Measurements from ENCODE around the gene FMR1.

The FMR1 gene

DNA sequence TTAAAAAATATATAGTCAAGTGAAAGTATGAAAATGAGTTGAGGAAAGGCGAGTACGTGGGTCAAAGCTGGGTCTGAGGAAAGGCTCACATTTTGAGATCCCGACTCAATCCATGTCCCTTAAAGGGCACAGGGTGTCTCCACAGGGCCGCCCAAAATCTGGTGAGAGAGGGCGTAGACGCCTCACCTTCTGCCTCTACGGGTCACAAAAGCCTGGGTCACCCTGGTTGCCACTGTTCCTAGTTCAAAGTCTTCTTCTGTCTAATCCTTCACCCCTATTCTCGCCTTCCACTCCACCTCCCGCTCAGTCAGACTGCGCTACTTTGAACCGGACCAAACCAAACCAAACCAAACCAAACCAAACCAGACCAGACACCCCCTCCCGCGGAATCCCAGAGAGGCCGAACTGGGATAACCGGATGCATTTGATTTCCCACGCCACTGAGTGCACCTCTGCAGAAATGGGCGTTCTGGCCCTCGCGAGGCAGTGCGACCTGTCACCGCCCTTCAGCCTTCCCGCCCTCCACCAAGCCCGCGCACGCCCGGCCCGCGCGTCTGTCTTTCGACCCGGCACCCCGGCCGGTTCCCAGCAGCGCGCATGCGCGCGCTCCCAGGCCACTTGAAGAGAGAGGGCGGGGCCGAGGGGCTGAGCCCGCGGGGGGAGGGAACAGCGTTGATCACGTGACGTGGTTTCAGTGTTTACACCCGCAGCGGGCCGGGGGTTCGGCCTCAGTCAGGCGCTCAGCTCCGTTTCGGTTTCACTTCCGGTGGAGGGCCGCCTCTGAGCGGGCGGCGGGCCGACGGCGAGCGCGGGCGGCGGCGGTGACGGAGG, at the start of gene FMR1:
TSS of gene FMR1 (plus strand) at position 728 of the 831 bp plus-strand sequence. CDS start 261 bp downstream, outside the sequence.
- peak; percentile 93 for DNase-seq

DNA sequence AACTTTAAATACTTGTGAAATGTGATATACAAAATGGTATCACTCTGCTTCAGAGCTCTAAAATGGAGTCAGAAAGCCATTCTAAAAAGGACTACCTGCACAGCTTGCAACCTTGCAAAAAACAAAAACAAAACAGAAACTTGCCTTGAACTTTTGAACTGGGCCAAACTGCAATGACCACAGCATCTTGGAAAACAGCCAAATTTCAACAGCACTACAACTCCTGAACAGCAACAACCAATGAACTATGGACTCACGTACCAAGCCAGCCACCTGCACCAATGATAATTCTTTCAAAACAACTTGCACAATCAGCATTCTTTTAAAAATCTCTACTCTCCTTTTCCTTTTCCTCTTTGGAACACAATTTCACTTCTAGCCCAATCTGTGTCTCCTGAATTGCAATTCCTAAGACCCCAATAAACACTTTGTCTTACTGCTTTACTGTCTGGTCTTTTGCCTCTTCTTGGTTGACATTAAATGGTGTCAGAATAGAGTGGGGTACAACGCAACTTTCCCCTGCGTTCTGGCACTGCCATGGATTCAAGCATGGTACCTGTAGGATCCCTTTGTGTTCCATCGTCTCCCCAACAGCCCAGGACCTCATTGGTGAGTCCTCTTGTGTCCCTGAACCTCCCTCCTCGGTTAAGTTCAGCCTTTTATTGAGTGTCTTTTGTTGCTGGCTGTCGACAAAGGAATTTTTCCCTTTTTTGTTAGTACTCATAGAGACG, 35.7 kb upstream of the FMR1 start:
- DNase-seq, result no peak

DNA sequence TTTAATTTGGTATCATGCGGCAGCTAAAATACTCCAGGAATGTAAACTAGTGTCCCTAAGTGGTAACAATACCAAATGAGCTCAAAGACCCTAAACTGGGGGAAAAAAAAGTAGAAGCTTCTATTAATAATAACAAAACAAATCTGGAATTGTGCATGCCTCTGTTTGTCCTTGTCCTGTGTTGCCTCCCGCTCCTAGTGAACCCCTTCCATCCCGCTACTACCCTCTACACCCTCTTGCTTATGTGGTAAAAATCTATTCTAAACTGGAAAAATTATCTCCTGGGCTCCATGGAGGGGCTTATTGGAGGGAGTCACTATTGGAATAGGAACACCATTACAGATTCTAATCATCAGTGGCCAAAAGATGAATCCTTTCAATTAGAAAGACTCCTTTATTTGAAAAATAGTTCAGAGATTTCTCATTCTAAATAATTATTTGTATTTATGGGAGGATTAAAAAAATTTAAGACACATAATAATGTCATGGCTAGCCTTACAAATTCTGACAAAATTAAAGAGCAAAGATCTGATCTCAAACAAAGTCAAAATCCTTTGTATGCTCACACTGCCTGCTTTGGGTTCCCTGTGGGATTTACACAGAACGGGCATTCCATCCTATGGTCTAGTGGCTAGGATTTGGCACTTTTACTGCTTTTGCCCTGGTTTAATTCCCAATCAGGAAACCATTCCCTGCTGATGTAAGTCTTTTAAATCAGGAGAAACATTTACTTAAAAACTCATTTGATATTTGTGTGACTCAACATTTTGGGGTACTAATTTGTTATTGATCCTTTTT, 34.7 kb upstream of the FMR1 start:
- no peak for DNase-seq

DNA sequence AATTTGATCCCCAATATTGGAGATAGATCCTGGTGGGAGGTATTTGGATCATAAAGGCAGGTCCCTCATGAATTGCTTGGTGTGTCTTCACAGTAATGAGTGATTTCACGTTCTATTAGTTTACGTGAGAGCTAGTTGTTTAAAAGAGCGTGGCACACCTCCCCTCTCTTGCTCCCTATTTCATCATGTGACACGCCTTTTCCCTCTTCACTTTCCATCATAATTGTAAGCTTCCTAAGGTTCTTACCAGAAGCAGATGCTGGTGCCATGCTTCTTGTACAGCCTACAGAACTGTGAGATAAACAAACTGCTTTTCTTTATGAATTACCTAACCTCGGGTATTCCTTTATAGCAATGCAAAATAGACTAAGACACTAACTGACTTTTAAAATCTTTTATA, 34.0 kb upstream of the FMR1 start:
- no peak for DNase-seq

DNA sequence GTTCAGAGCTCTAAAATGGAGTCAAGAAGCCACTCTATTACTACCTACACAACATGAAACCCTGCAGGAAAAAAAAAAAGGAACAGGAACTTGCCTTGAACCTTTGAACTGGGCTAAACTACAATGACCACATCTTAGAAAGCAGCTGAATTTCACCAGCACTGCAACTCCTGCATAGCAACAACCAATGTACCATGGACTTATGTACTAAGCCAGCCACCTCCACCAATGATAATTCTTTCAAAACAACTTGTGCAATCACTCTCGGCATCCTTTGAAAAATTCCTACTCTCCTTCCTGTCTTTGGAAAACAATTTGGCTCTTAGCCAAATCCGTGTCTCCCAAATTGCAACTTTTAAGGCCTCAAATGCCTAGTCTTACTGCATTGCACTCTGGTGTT, 26.8 kb upstream of the FMR1 start:
- no peak for DNase-seq

DNA sequence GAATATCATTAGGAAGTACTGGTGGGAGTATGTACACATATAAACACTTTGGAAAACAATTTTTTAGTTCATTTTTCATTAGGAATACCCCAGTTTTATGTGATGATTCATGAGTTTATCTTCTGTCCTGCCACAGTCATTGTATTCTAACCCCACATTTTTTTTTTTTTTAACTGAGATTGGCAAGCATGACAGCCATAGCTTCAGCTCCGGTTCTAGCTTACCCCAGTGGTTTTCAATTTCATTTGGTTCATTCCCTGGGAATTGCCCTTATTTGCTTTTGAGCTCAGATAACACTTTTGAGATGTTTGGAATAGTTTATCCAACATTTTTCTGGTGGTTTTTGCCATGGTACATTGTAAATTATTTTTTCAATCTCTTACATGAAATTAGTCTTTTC, 21.0 kb upstream of the FMR1 start:
- DNase-seq, result no peak

DNA sequence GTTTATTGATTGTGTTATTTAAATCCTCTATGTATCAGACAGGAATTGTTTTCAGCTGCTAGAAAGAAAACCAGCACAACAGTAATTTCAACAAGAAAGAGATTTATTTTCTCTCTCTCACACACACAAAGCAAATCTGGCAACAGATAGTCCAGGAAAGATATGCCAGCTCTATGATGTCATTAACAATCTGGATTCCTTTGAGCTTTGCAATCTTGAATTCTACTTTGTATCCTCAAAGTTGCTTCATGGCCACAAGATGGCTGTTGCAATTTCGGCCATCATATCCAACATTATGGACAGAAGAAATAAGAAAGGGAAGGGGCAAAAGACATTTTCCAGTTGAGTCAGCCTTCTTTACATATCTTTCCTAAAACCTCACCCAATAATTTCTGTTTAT, 19.8 kb upstream of the FMR1 start:
- no peak for DNase-seq

DNA sequence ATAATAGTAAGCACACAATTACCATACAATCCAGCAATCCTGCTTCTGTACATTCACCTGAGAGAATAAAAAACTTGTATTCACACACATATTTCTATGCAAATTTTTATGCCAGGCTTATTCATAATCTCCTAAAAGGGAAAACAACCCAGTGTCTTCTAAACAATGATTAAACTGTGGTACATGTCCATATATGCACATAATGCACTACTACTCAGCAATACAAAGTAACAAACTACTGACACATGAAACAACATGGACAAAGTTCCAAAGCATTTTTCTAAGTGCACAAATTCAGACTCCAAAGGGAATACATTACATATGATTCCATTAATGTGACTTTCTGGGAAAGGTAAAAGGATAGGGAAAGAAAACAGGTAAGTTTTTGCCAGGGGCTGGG, 18.0 kb upstream of the FMR1 start:
- DNase-seq, result no peak

DNA sequence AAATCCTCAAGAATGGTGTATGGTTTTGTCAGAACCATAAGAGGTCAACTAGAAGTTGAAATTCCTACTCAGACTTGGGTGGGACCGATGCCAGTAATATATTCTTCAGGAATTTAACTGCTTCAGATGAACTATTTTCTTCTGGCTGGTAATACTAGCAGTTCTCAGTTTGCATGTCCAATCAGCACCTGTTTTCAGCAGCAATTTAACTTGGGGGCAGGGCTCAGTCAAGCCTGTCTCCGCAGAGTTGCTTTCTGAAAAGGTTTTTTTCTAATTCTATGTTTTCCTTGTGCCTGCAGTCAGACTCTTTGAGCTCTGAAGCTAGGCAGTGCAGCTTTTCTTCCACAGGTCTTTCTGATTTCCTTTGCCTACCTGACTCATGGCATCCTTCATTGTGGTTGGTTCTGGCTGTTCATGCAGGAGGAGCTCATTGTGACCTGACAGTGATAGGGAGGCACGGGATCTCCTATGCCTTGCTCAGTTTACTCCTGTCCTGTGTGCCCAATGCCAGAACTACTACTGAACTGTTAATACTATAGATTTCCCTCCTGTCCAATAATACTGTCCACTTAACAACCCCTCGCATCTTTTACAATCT, 17.3 kb upstream of the FMR1 start:
- DNase-seq, result no peak

DNA sequence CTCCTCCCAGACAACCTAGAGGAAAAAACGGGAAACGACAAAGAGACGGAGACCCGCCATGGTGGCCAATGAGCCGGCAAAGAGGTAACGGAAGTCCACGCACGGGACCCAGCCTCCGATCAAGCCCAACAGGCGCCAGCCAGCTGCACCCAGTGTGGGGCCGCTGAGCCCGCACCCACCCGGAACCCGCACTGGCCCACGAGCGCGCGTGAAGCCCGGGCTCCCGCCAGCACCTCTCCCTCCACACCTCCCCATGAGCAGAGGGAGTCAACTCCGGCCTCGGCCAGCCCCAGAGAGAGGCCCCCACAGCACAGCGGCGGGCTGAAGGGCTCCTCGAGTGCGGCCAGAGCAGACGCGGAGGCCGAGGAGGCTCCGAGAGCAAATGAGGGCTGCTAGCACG, 14.6 kb upstream of the FMR1 start:
- no peak for DNase-seq

DNA sequence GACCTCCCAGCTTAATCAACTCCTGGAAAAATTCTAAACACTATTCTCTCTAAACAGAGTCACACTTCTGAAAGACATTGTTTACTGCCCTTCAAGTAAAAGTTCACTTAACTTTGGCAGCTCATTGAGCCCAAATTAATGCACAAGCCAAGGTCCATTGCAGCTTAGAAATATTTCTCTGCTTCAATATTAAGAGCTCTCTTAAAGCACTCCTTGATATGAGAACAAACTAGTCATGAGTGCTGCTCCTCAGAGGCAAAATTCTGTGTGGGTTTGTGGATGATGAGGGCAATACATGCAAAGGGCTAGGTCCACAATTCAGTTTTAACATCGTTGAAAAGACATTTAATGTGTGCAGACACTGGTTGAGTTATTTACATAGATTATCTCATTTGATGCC, 12.8 kb upstream of the FMR1 start:
- no peak for DNase-seq

DNA sequence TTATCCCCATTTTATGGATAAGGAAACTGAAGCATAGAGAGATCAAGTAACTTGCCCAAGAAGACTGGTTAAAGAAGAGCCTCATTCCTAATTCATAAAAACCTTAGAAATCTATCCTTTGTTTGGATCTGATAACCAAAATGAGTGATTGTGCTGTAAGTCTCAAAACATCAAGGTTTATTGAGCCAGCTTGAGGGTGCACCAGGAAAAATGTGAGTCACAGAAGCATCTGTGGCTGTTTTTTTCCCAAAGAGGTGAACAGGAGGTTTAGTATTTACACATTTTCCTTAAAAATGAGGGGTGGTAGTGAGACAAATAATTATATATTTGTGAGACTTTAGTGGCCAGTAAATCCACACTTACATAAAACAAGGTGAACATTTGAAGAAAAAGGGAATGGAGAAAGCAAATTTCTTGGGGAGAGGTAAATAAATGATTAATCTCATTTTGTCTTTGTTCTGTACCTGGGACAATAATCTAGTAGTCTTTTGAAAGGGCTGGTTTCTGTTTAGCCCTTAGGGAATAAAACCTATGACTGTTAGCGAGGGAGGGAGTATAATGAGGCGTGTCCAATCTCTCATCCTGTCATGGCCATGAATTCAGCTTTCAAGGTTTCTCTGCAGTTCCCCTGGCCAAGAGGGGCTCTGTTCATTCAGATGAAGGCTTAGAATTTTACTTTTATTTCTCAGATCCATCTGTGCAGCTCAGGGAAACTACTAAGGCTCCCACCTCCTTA, 12.2 kb upstream of the FMR1 start:
- DNase-seq, result no peak

DNA sequence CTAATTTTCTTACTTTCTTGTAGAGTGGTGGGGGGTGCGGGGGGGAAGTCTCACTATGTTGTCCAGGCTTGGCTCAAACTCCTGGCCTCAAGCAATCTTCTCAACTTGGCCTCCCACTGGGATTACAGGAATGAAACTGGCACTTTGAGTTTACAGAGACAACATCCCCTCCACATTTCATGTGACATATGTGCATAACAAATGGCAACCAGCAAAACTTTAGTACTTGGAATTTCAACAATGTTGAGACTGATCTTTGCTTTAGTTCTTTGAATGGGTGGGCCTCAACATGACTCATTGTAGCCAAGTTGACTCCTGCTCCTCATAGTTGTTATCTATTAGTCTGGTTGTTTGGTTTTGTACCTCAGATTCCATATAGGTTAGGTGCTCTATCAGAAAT, 11.4 kb upstream of the FMR1 start:
- no peak for DNase-seq

DNA sequence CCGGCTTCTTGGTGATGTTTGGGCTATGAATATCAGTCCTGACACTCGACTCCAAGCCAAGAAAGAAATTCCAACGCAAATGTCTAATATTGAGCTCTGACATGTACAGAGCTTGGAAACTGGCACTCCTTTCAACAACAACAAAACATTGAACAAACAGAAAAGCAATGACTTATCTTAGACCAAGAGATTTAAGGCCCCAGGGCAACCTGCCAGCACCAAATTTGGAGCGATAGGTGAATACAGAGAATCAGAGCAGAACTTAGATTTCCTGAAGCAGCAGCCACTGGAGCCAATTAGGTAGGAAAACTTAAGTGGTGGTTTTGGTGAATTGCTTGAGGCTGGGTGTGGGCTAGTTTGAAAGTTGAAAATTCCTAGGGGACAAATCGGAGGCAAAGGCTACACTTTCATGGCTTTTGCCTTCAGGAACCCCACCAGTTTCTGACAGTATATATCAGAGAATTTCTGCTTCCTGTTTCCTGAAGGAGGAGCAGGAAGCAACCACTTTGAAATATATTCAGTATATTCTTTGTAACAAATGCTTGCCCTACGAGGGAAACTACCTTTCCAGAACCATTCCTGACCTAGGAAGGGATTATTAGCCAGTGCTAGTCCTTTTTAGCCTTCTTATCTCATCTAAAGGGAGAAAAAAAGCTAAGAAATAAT, 10.1 kb upstream of the FMR1 start:
- DNase-seq, result no peak

DNA sequence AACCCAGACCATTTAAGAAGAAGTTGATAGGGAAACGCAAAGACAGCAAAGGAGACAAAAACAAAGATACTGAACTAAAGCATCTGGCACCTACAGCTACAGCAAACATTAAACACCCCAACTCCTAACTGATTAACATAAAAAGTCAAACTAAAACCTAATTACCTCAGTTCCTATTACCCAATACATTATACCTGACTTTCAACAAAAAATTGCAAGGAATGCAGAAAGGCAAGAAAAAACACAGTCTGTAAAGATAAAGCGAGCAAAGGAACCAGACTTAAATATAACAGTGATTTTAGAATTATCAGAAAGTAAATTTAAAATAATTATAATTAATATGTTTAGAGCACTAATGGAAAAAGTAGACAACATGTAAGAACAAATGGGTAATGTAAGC, 9.4 kb upstream of the FMR1 start:
- DNase-seq, result no peak

DNA sequence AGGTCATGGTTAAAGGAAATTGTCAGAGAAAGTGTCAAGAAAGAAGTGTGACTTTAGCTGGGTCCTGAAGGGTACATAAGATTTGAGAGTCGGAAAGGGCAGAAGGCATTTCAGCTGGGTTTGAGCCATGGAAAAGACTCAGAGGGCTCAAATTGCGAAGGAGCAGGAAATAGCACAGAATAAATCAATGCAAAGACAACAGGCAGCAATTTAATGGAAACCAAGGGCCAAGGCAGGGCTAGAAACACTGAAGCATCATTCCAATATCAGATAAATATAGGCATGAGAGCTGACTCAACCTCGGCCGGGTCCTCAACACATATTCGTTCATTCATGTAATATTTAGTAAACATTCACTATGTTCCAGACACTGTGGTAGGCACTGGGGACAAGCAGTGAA, 3.6 kb upstream of the FMR1 start:
- no peak for DNase-seq

DNA sequence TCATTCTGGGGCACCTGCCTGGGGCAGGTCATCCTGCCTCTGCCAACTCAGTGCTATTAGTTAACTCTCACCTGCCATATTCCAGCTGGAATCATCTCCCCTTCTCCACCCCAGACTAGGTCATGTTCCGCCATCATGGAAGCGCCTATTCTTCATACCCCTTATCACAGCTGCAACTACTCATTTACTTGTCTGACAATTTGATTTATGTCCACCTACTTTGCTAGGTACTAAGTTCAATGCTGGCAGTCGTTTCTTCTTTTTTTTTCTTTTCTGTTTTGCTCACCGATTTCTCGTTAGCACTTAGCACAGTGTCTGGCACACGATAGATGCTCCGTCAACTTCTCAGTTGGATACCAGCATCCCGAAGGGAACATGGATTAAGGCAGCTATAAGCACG, 1.1 kb upstream of the FMR1 start:
- DNase-seq, result no peak

DNA sequence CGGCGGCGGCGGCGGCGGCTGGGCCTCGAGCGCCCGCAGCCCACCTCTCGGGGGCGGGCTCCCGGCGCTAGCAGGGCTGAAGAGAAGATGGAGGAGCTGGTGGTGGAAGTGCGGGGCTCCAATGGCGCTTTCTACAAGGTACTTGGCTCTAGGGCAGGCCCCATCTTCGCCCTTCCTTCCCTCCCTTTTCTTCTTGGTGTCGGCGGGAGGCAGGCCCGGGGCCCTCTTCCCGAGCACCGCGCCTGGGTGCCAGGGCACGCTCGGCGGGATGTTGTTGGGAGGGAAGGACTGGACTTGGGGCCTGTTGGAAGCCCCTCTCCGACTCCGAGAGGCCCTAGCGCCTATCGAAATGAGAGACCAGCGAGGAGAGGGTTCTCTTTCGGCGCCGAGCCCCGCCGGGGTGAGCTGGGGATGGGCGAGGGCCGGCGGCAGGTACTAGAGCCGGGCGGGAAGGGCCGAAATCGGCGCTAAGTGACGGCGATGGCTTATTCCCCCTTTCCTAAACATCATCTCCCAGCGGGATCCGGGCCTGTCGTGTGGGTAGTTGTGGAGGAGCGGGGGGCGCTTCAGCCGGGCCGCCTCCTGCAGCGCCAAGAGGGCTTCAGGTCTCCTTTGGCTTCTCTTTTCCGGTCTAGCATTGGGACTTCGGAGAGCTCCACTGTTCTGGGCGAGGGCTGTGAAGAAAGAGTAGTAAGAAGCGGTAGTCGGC, 528 bp downstream of the FMR1 start:
- DNase-seq, result peak; percentile 11

DNA sequence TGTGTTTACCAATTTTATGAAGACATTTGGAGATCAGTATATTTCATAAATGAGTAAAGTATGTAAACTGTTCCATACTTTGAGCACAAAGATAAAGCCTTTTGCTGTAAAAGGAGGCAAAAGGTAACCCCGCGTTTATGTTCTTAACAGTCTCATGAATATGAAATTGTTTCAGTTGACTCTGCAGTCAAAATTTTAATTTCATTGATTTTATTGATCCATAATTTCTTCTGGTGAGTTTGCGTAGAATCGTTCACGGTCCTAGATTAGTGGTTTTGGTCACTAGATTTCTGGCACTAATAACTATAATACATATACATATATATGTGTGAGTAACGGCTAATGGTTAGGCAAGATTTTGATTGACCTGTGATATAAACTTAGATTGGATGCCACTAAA, 1.9 kb downstream of the FMR1 start:
- DNase-seq, result no peak

DNA sequence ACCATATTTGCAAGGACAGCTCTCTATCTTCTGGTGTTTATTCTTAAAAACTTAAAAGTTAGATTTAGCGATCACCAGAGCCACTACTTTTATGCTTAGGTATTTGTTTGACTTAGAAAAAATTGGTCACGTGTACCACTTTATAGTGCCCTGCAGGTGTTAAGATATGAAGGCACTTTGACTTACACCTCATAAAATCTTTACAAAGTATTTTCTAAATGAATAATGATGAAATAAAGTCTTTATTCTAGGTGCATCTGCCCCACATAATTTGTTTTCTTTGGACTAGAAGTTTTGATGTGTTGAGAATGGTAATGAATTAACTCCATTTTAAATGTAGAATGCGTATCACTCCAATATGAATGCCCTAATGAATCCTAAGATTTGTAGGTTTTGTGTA, 2.9 kb downstream of the FMR1 start:
- DNase-seq, result no peak

DNA sequence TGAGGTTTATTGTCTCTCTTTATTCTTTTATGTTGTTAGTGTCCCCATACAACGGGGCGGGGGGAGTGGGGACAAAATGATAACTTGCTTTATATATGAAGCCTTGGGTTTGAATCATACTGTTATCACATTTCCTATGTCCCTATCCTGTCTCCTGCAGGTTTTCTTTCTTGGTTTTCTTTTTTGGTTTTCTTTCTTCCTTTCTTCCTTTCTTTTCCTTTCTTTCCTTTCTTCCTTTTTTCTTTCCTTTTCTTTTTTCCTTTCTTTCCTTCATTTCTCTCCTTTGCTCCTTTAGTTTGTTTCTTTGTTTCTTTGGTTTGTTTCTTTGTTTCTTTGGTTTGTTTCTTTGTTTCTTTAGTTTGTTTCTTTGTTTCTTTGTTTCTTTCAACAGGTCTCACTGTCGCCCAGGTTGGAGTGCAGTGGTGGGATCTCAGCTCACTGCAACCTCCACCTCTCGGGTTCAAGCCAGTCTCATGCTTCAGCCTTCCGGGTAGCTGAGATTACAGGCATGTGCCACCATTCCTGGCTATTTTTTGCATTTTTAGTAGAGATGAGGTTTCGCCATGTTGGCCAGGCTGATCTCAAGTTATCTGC, 4.8 kb downstream of the FMR1 start:
- no peak for DNase-seq
